Neural progenitor cell (in vitro differentiated cells): ENCODE results near the gene BTN2A1.

Experiments used
- CTCF ChIP-seq: fragments of 200-600 bp; sonication (generic); IDR thresholded peaks from 2 replicates; pipeline ENCODE4 v1.5.1; 2017; ENCODE audit warnings: antibody characterized with exemption, mild to moderate bottlenecking
- EZH2 ChIP-seq: fragments of 200-600 bp; sonication (generic); IDR thresholded peaks from 2 replicates; pipeline ENCODE4 v1.6.1; 2017; ENCODE audit warnings: antibody characterized with exemption, mild to moderate bottlenecking, moderate library complexity
- EZH2phosphoT487 ChIP-seq: fragments of 200-600 bp; sonication (generic); IDR thresholded peaks from 2 replicates; pipeline ENCODE4 v1.6.1; 2017; ENCODE audit warnings: antibody characterized with exemption

GRCh38 chr6:26450240-26450639, 7.5 kb upstream of the BTN2A1 start:
- TF ChIP-seq CTCF (no peak), EZH2 (no peak), EZH2phosphoT487 (no peak)
